Measurements from ENCODE around the gene SELENOT. TPM values are rescaled to one million over a fixed set of nuclear protein-coding genes. Genes with fewer than 3 reads are reported as not detected.

The SELENOT gene
- total RNA-seq, 2 donors from 2014 or later: 70.8 to 75.9 TPM

- peak overlapping the region; percentile 32 for H3K4me3 Mint-ChIP-seq
- peaks cover 42% of the 10 kb centered on the region for H3K4me1 Mint-ChIP-seq
- peaks cover 27% of the 10 kb centered on the region for H3K36me3 Mint-ChIP-seq (ENCODE audit: low read depth)
- no peaks in the 10 kb centered on the region for H3K27me3 Mint-ChIP-seq (ENCODE audit: insufficient read depth)
- DNase-seq: peak; percentile 63
- Histone ChIP-seq H3K36me3 (ENCODE audit: control insufficient read depth, insufficient read depth, low read length) (peaks cover 25% of the 10 kb centered on the region), H3K9ac (ENCODE audit: extremely low read depth, low read length, poor library complexity, severe bottlenecking) (peak overlapping the region; percentile 1), H3K27ac (ENCODE audit: low read depth, low read length) (peak overlapping the region; percentile 50), H3K27me3 (ENCODE audit: control insufficient read depth, insufficient read depth, low read length, poor library complexity, severe bottlenecking) (no peaks in the 10 kb centered on the region), H3K9me3 (ENCODE audit: control insufficient read depth, low read length) (peaks cover 2% of the 10 kb centered on the region), H3K4me3 (ENCODE audit: low read length) (peak overlapping the region; percentile 99), H3K4me1 (ENCODE audit: control insufficient read depth, insufficient read depth, low read length) (peaks cover 6% of the 10 kb centered on the region)
- H3K27ac Mint-ChIP-seq: peak overlapping the region; percentile 62
- WGBS, 2 experiments (ENCODE audit: insufficient coverage in 1 of 2, insufficient read length in 1 of 2): 52 to 64% methylated on average over 6 to 8 of the region's 8 CpGs
- H3K9me3 Mint-ChIP-seq: peaks cover 4% of the 10 kb centered on the region
- TF ChIP-seq CTCF (conservative IDR thresholded peaks at IDR 0.05): no peak
Measured at GRCh38 chr3:150607267-150608065, 4.3 kb downstream of the SELENOT start.

GRCh38 chr3:150609988-150610387 is 6.9 kb downstream of the SELENOT start:
- no peak overlapping the region for H3K4me3 Mint-ChIP-seq
- Histone ChIP-seq H3K9me3 (ENCODE audit: control insufficient read depth, low read length) (peaks cover 23% of the 10 kb centered on the region), H3K9ac (ENCODE audit: extremely low read depth, low read length, poor library complexity, severe bottlenecking) (no peak overlapping the region), H3K27me3 (ENCODE audit: control insufficient read depth, insufficient read depth, low read length, poor library complexity, severe bottlenecking) (no peaks in the 10 kb centered on the region), H3K27ac (ENCODE audit: low read depth, low read length) (no peak overlapping the region), H3K4me1 (ENCODE audit: control insufficient read depth, insufficient read depth, low read length) (peaks cover 6% of the 10 kb centered on the region), H3K4me3 (ENCODE audit: low read length) (peak overlapping the region; percentile 15), H3K36me3 (ENCODE audit: control insufficient read depth, insufficient read depth, low read length) (peaks cover 45% of the 10 kb centered on the region)
- peaks cover 45% of the 10 kb centered on the region for H3K36me3 Mint-ChIP-seq (ENCODE audit: low read depth)
- H3K9me3 Mint-ChIP-seq: peaks cover 9% of the 10 kb centered on the region
- WGBS, 2 experiments (ENCODE audit: insufficient coverage in 1 of 2, insufficient read length in 1 of 2): 0% methylated on average over 1 of the region's 1 CpG
- H3K27ac Mint-ChIP-seq: no peak overlapping the region
- TF ChIP-seq CTCF (conservative IDR thresholded peaks at IDR 0.05): no peak
- no peaks in the 10 kb centered on the region for H3K27me3 Mint-ChIP-seq (ENCODE audit: insufficient read depth)
- H3K4me1 Mint-ChIP-seq: peaks cover 39% of the 10 kb centered on the region
- no peak for DNase-seq

GRCh38 chr3:150610785-150611184 is 7.7 kb downstream of the SELENOT start:
- no peak overlapping the region for H3K4me3 Mint-ChIP-seq

More at GRCh38 chr3:150610785-150611184, 7.7 kb downstream of the SELENOT start:
- WGBS, 2 experiments (ENCODE audit: insufficient coverage in 1 of 2, insufficient read length in 1 of 2): no CpG with 5 or more reads among the region's 1 CpG
- Mint-ChIP-seq H3K36me3 (ENCODE audit: low read depth) (peaks cover 44% of the 10 kb centered on the region), H3K27ac (no peak overlapping the region), H3K4me1 (peaks cover 35% of the 10 kb centered on the region), H3K9me3 (peaks cover 9% of the 10 kb centered on the region), H3K27me3 (ENCODE audit: insufficient read depth) (no peaks in the 10 kb centered on the region)
- Histone ChIP-seq H3K9ac (ENCODE audit: extremely low read depth, low read length, poor library complexity, severe bottlenecking) (no peak overlapping the region), H3K9me3 (ENCODE audit: control insufficient read depth, low read length) (peaks cover 23% of the 10 kb centered on the region), H3K36me3 (ENCODE audit: control insufficient read depth, insufficient read depth, low read length) (peaks cover 45% of the 10 kb centered on the region), H3K27ac (ENCODE audit: low read depth, low read length) (no peak overlapping the region), H3K27me3 (ENCODE audit: control insufficient read depth, insufficient read depth, low read length, poor library complexity, severe bottlenecking) (no peaks in the 10 kb centered on the region), H3K4me3 (ENCODE audit: low read length) (peak overlapping the region; percentile 15), H3K4me1 (ENCODE audit: control insufficient read depth, insufficient read depth, low read length) (peaks cover 6% of the 10 kb centered on the region)
- TF ChIP-seq CTCF (conservative IDR thresholded peaks at IDR 0.05): no peak
- no peak for DNase-seq

All from endodermal cell (in vitro differentiated cells).